SHP77 (cell line): ENCODE measurements around the gene RGS3.

ENCODE experiments used
- DNase-seq, 2 experiments: peaks; one replicate each; lab custom pipeline; 2025; lab: John Stamatoyannopoulos, UW

RGS3 gene

DNA sequence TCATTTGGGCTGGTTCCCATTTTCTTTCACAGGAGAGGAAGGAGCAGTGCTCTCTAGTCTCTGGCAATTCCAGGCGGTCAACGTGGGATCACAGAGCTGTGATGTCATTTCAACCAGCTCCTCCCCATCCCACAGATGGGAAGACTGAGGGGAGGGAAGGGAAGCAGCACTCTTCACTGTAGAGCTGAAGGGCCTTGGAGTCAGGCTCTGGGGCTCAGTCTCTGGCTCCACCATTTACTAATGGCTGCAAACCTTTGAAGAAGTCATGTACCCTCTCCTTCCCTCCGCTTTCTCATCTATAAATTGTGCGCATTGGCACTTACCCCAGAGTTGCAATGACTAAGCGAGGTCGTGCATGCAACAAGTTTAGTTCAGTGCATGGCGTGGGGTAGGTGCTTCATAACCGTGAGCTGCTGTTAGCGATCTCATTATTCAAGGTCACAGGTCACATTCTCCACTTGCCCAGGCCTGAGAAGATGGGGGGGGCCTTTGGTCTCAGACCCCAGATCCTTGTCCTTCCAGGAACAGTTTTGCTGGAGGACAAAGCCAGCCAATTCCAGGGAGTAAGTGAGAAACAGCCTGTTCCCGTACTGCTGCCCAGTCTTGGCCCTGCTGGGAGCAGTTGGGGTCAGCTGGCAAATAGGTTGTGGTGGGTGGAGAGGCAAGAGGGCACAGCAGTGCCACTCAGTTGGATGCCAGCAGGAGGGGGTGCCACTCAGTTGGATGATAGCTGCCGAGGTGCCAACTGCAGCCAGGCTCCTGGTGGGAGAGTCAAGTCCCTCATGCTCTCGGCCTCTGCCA lies 136.7 kb downstream of the RGS3 start:
- DNase-seq = no peak

GRCh38 chr9:113600871-113601614 lies 137.5 kb downstream of the RGS3 start:
- no peak for DNase-seq

GRCh38 chr9:113601656-113602055 lies 138.1 kb downstream of the RGS3 start:
- no peak for DNase-seq

GRCh38 chr9:113602126-113603047 lies 138.9 kb downstream of the RGS3 start:
- peak; percentile 51 to 74 for DNase-seq

DNA sequence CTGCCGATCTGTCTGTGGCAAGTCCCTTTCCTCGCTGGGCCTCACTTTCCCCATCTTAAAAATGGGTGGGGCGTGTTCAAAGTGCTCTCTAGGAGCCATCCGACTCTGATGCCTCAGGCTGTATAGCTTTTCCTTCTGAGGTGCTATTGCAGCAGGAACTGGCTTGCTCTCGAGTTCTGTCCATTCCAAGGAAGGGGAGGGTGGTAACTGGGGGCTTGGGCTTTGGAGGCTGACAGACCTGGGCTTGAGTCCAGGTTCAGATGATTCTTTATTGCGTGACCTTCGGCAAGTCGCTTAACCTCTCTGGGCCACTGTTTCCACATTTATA lies 139.5 kb downstream of the RGS3 start:
- DNase-seq = no peak

- DNase-seq = no peak
Measured at GRCh38 chr9:113603773-113604172, 140.2 kb downstream of the RGS3 start.

DNA sequence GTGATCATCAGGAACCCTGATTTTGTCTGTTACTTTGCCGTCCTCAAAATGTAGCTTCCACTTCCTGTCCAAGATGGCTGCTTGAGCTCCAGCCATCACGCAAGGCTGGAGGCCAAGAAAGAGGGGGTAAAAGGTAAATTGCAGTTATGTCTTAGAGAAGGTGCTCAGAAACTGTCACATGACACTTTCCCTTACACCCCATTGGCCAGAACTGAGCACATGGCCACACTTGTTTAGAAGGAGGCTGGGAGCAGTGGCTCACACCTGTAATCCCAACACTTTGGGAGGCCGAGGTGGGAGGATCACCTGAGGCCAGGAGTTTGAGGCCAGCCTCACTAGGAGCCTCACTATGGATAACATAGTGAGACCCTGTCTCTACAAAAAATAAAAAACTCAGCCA lies 140.9 kb downstream of the RGS3 start:
- DNase-seq = no peak

- DNase-seq = no peak
Measured at GRCh38 chr9:113606510-113606909, 143.0 kb downstream of the RGS3 start.

DNA sequence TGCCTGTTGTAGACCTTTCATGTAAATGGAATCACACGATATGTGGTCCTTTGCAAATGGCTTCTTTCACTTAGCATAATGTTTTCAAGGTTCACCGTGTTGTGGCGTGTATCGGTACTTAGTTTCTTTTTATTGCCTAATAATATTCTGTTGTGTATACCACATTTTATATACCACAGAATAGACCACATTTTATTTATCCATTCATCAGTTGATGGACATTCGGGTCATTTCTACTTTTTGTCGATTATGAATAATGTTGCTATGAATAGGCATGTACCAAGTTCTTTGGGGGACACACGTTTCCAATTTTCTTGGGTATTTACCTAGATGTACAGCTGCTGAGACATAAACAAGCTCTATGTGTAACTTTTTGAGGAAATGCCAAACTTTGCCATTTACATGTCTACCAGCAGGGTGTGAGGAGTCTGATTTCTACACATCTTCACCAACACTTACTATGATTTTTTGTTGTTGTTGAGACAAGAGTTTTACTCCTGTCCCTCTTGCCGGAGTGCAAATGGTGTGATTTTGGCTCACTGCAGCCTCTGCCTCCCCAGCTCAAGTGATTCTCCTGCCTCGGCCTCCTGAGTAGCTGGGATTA lies 144.7 kb downstream of the RGS3 start:
- DNase-seq = no peak

DNA sequence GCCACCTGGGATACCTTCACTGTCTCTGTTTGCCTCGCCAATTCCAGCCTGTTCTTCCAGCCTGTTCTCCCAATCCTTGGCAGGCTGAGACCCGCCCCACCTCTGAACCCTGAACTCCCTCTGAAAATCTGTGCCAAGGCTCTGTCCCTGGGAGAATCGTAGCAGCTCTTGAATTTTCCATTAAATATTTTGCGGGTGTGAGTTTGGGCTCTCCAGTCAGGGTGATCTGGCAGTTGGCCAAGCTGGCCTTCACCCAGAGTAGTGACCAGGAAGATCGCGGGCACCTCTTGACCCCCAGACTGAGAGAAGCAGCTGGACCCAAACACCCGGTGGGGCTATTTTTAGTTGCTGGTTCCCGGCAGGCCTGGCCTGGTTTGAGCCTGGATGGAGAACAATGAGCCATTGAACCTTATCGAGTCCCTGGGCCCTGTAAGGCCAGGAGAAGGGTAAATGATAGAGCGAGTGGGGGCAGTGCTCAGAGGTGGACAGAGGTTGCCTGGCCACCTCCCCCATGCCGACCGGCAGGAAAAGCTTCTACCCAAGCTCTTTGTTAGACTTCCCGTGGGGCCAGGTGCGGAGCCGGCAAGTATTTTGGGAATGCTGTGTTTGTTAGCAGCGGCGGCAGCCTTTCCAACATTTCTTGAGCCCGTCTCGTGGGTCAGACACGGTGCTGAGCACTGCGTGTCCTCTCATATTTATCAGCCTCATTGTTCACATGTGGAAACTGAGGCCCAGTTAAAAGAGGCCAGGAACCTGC lies 146.2 kb downstream of the RGS3 start:
- DNase-seq = peak; percentile 73 to 81

DNA sequence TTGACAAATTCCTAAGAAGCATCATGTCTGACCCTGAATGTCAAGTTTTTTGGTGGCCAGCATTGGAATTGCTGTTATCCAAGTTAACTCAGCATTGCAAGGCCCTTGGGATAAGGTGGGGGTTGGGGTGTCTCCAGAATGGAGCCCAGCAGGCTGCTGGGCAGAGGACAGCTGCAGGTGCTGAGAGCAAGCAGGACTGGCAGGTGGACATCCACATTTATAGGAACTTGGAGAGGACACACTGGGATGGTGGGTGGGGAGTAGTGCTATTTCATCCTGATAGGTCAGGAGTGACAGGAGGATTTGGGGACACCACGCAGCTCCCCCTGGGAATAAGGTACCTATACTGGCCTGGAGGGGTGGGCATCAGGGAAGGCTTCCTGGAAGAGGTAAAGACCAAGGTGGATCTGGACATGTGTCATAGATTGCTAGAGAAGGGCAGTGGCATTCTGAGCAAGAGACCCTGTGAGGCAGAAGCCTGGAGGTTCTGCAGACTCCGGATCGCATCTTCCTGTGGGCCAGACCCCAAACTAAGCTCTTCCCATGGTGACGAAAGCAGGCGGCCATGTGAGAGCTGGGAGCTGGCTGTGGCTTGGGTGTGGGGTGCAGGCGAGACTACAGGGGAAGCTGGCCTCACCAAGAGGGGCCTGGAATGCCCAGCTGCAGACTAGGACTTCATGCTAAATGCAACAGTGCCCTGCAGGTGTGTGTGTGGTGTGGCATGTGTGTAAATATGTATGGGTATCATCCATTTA lies 148.1 kb downstream of the RGS3 start:
- DNase-seq = peak in 1 of 2 experiments; percentile 12

DNA sequence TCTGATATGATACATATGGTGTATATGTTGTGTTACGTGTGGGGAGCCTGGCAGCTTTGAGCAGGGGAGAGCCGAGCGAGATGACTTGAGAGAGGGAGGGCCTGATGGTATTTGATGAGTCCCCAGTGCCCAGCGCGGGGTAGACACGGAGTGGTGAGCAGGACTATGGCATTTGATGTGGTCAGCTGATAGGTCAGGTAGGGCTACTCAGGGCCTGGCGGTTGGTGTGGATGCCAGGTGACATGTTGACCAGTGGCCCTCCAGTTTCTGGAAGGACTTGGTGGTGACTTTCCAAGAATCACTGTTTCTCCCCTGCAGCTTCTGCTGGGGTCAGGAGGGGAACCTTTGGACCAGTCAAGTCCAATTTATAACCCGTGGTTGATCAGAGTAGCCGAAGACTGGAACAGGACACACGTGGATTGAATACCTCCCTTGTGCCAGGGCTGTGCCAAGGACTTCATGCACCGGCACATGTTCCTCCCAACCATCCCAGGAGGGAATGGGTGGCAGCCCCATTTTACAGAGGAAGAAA lies 148.8 kb downstream of the RGS3 start:
- DNase-seq = no peak

- no peak for DNase-seq
Measured at GRCh38 chr9:113612828-113613227, 149.3 kb downstream of the RGS3 start.

DNA sequence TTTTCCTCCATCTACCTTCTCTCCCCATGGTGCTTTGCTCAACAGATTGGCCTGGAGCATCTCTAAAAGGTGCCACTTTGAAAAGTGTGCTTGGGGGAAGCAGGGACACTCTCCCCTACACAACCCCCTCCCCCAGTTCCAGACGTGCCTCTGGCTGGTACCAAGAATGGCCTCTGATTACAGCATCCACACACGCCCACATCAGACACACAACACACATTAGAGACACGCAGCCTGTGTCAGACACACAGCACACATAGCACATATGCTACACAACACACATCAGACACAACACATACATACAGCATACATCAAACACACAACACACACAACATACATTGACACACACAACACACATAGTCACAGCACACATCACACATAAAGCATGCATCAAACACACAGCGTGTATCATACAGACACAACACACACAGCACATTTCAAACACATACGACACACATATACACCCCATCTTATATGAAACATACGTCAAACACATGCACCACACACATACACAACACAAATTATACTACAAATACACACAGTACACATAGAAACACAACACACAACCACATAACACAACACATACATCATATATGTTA lies 150.4 kb downstream of the RGS3 start:
- DNase-seq = no peak

DNA sequence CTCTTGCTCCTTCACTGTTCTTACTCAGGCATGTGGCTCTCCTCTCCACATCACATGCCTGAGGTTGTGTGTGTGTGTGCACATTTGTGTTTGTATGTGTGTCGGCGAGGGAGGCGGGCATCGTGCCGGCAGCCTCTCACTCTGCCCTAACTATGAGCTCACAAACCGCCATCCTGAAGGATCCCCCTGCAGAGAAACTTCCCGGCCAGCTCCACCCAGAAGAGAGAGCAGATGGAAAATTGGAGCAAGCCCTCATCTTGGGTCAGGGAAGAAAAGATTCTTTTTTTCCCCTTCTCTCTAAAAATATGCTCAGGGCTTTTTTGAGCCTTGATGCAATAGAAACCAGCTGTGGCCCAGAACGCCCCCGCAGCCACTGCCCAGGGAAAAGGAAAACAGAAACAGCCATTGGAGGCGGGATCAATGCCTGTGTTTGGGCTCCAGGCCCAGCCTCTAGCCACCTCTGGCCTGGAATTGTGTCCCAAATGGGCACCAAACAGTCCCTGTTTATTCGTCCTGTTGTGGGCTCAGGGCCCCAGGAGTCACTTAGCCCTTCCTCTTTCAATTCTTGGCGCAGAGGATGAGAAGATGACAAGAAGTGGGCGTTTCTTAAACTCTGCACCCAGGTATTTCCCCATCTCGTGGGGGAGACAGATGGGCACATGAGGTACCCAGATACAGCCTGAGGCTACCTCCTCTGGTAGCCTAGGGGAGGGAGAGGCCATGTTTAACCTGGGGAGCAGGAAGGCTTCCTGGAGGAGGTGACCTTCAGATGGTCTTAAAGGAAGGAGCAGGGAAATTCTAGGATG lies 151.5 kb downstream of the RGS3 start:
- DNase-seq = no peak

DNA sequence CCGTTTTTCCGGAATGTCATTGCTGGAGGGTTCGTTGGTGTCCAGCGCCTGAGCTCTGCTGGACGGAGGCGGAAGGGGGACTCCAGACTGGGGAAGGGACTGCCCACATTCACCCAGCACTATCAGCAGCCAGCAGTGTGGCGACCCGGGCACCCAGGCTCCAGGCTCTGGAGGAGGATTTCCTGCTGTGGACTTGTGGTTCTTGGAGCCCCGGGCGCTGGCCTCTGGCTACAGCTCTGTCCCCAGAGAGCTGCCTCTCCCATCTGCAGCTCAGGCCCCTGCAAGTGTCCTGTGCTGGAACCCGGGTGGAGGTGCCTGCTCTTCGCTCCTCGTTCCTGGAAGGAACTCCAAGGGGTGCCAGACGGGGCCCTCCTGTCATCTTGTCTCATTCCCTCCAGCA lies 152.6 kb downstream of the RGS3 start:
- no peak for DNase-seq

GRCh38 chr9:113616621-113617496 lies 153.3 kb downstream of the RGS3 start:
- no peak for DNase-seq

DNA sequence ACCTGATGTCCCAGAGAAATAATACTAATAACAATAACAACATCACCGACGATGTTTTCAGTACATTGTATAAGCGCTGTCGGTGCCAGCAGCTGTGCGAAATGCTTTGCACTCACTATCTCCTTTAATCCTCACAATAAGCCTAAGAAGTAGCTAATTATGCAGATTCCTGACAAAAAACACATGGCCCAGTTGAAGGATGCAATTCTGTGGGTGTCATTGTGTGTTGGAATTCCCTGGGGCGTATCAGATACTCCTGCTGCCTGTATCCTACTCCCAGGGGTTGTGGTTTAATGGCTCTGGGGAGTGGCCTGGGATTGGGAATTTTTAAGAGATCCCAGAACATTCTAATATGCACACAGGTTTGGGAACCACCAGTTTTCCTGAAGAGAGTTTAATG lies 154.0 kb downstream of the RGS3 start:
- no peak for DNase-seq
